ENCODE measurements around the gene GABPB2. TPM values are rescaled to one million over a fixed set of nuclear protein-coding genes. Genes with fewer than 3 reads are reported as not detected.

Gene GABPB2
- total and polyA plus RNA-seq, 2 of the 13 experiments (the other 11 are each of a cell fraction or from before 2014, with no cell fraction given): 0.09 TPM; not detected in 1

GRCh38 chr1:151108331-151108730, 37.8 kb downstream of the GABPB2 start (continued):
- TF ChIP-seq ZBED4 (CRISPR knock-in tag; IDR thresholded peaks at IDR 0.05; ENCODE audit: borderline replicate concordance) (peak; percentile 90; the same call in 1 of the 2 replicates), PCBP1 (IDR thresholded peaks at IDR 0.05; ENCODE audit: borderline replicate concordance, low read depth, low read length) (no peak), ZNF766 (CRISPR knock-in tag; IDR thresholded peaks at IDR 0.05; ENCODE audit: borderline replicate concordance) (no peak), SYNCRIP (IDR thresholded peaks at IDR 0.05; ENCODE audit: insufficient read depth, low read depth, low read length) (no peak), ZNF446 (CRISPR knock-in tag; IDR thresholded peaks at IDR 0.05) (no peak), BCL3 (CRISPR knock-in tag; IDR thresholded peaks at IDR 0.05) (no peak), ZNF740 (CRISPR knock-in tag; IDR thresholded peaks at IDR 0.05) (no peak), SRY (CRISPR knock-in tag; IDR thresholded peaks at IDR 0.05) (no peak), KLF16 (CRISPR knock-in tag; IDR thresholded peaks at IDR 0.05) (no peak), RARG (CRISPR knock-in tag; IDR thresholded peaks at IDR 0.05; ENCODE audit: low read depth) (no peak), GATA4 (IDR thresholded peaks at IDR 0.05; ENCODE audit: borderline replicate concordance, low read depth) (no peak), ZNF256 (CRISPR knock-in tag; conservative IDR thresholded peaks at IDR 0.05) (no peak), PBX2 (CRISPR knock-in tag; IDR thresholded peaks at IDR 0.05) (no peak), ZFX (CRISPR knock-in tag; IDR thresholded peaks at IDR 0.05; ENCODE audit: low read depth) (no peak), ZMYM3 (CRISPR knock-in tag; IDR thresholded peaks at IDR 0.05) (peak; percentile 77), ZNF354B (CRISPR knock-in tag; IDR thresholded peaks at IDR 0.05) (no peak), MTA3 (CRISPR knock-in tag; IDR thresholded peaks at IDR 0.05) (no peak), SETDB1 (CRISPR knock-in tag; IDR thresholded peaks at IDR 0.05; ENCODE audit: borderline replicate concordance) (no peak), ZNF260 (CRISPR knock-in tag; IDR thresholded peaks at IDR 0.05; ENCODE audit: borderline replicate concordance, low read depth) (no peak), HIC2 (CRISPR knock-in tag; IDR thresholded peaks at IDR 0.05; ENCODE audit: low read depth) (no peak), PRPF4 (IDR thresholded peaks at IDR 0.05; ENCODE audit: low read depth, low read length, poor library complexity, severe bottlenecking) (no peak), ZNF782 (CRISPR knock-in tag; IDR thresholded peaks at IDR 0.05; ENCODE audit: borderline replicate concordance) (no peak), CEBPG (CRISPR knock-in tag; IDR thresholded peaks at IDR 0.05) (peak; percentile 81), ZNF746 (CRISPR knock-in tag; IDR thresholded peaks at IDR 0.05) (no peak)
